Measurements from ENCODE around the gene RYR2.
A peak's percentile ranks its signal among the peaks of the same experiment; 100 is the strongest.

RYR2 gene

DNA sequence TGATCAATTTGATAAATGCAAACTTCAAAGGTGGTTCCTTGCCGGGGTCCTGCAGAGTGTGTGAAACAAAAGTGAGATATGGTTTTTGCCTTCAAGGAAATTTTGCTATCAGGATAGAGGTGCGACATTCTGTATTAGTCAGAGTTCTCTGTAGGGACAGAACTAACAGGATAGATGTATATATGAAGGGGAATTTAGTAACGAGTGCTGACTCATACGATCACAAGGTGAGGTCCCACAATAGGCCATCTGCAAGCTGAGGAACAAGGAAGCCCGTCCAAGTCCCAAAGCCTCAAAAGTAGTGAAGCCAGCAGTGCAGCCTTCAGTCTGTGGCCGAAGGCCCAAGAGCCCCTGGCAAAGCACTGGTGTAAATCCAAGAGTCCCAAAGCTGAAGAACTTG is 157.0 kb downstream of the RYR2 start:
- TF ChIP-seq, protein P1, sequence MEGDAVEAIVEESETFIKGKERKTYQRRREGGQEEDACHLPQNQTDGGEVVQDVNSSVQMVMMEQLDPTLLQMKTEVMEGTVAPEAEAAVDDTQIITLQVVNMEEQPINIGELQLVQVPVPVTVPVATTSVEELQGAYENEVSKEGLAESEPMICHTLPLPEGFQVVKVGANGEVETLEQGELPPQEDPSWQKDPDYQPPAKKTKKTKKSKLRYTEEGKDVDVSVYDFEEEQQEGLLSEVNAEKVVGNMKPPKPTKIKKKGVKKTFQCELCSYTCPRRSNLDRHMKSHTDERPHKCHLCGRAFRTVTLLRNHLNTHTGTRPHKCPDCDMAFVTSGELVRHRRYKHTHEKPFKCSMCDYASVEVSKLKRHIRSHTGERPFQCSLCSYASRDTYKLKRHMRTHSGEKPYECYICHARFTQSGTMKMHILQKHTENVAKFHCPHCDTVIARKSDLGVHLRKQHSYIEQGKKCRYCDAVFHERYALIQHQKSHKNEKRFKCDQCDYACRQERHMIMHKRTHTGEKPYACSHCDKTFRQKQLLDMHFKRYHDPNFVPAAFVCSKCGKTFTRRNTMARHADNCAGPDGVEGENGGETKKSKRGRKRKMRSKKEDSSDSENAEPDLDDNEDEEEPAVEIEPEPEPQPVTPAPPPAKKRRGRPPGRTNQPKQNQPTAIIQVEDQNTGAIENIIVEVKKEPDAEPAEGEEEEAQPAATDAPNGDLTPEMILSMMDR (IDR thresholded peaks at IDR 0.05; ENCODE audit: low read depth, low read length), result no peak
- in situ Hi-C loops (cut with HindIII; ENCODE audit: low sequenced_read_pairs), result no loop called here
- H3K4me3 ChIP-seq (ENCODE audit: low read depth, low read length), result no peak overlapping the region
- no peak for DNase-seq (ENCODE audit: low read depth, low spot score)

DNA sequence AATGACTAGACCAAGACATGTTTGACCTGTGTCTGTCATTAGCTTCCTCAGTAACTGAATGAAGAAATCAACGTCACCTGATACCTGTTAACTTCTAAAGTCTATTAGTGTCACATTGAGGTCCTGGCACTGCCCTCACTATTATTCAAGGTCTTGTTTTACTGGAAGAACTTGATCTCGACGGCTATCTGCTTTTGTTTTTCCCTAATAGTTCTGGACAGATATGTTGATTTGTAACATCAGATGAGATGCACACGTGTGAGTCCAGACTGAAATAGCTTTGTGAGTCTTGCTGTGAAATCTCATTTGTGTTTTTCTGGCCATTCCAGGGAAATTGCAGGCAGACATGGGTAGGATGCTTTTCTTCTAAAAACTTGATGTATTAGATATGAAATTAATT is 159.2 kb downstream of the RYR2 start:
- DNase-seq (ENCODE audit: low read depth, low spot score), result no peak
- H3K4me3 ChIP-seq (ENCODE audit: low read depth, low read length), result no peak overlapping the region
- in situ Hi-C loops (cut with HindIII; ENCODE audit: low sequenced_read_pairs), result no loop called here
- TF ChIP-seq, protein P1 (IDR thresholded peaks at IDR 0.05; ENCODE audit: low read depth, low read length), result no peak

DNA sequence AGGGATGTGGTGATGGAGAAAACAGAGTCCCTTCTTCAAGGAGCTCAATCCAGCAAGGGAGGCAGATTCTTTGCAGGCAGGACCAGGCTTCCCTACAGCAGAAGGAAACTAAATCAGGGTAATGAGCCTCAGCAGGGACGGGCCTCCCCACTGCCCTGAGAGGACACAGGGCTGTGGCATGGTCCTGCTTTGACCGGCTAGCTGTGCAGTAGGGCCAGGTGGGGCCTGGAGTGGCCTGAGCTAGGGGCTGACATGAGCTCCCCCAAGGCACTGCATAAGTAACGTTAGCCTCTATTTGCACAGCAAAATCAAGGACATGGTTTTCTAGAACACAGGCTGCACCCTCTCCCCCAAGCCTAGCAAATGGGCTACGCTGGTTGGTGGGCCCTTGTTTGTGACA is 162.9 kb downstream of the RYR2 start:
- in situ Hi-C loops (cut with HindIII; ENCODE audit: low sequenced_read_pairs), result no loop called here
- DNase-seq (ENCODE audit: low read depth, low spot score), result no peak
- TF ChIP-seq, protein P1 (IDR thresholded peaks at IDR 0.05; ENCODE audit: low read depth, low read length), result no peak
- no peak overlapping the region for H3K4me3 ChIP-seq (ENCODE audit: low read depth, low read length)

DNA sequence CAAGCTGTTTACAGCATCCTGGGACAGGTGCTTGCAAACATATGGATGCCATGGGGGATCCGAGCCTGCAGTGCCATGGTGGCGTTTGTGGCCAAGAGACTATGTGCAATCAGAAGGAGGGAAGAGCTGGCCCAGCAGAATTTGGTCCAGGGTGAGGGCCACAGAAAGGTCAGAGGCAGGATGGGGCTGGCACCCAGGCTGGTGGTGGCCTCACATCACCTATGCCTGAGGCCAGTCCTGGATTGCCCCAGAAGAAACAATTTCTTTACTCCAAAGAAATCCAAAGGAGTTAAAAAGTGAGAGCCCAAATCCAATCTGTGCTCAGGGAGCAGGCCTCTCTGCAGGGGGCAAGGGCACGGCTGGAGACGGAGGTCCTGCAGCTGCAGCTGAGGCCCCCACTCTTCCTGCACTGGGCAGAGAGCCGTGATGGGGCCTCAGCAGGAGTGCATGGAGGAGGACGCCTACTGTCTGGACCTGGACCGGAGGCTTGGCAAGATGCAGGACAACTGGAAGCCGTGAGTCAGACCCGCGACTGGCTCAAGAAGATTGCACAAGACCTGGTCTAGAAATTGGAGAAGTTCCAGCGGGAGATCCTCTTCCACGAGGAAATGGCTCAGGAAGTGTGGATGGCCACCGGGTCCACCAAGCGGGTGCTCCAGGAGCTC is 163.5 kb downstream of the RYR2 start:
- TF ChIP-seq, protein P1 (IDR thresholded peaks at IDR 0.05; ENCODE audit: low read depth, low read length), result no peak
- H3K4me3 ChIP-seq (ENCODE audit: low read depth, low read length), result no peak overlapping the region
- DNase-seq (ENCODE audit: low read depth, low spot score), result peak; percentile 6
- in situ Hi-C loops (cut with HindIII; ENCODE audit: low sequenced_read_pairs), result no loop called here

DNA sequence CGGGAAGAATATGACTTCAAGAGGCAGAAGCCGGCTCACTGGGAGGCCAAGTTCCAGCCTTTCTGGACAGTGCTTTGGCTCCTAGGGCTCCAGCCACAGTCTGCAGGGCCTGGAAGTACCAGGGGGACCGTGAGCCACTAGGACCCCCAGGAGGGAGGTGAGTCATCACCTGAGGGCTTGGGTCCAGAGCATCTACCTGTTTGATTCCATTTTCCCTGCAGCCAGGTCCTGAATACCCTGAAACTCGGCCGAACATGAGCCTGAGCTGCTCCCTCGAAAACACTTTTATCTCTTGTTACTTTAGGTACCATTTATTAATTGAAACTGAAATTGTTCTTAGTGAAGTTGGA is 164.1 kb downstream of the RYR2 start:
- DNase-seq (ENCODE audit: low read depth, low spot score), result no peak
- no peak overlapping the region for H3K4me3 ChIP-seq (ENCODE audit: low read depth, low read length)
- TF ChIP-seq, protein P1 (IDR thresholded peaks at IDR 0.05; ENCODE audit: low read depth, low read length), result no peak
- in situ Hi-C loops (cut with HindIII; ENCODE audit: low sequenced_read_pairs), result no loop called here

DNA sequence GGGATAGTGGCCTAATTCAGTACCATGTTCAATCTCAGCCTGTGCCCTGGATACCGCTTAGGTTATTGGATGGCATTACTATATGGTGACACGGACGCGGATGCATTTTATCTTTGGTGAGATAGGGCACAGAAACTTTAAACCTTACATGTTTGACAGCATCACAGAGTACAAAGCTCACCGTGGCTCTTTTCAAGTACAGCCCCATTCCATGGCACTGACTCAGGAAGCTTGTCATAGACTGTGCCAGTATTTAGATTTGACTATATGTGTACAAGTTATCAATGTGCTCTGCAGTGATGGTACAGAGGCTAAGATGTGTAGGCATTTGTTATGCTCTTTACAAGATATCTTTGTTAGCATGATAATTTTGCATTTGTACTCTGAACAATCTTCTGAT is 169.0 kb downstream of the RYR2 start:
- H3K4me3 ChIP-seq (ENCODE audit: low read depth, low read length), result no peak overlapping the region
- in situ Hi-C loops (cut with HindIII; ENCODE audit: low sequenced_read_pairs), result no loop called here
- TF ChIP-seq, protein P1 (IDR thresholded peaks at IDR 0.05; ENCODE audit: low read depth, low read length), result no peak
- no peak for DNase-seq (ENCODE audit: low read depth, low spot score)

DNA sequence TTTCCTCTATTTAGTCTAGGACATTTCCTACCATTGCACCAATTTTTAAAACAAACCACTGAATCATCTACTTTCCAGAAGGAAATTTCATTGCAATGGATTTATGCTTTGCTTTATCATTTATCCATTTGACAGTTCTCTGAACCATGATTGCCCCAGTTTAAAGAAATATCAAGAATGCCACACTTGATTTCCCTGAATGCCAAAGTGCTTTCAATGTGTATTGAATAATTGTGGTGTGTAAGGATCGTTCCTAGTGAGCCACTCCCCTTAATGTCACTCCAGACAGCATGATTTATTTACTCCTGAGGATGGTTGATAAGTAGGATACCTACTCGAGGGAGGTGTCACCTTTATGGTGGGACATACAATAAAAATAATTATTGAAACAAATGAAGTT is 169.6 kb downstream of the RYR2 start:
- TF ChIP-seq, protein P1 (IDR thresholded peaks at IDR 0.05; ENCODE audit: low read depth, low read length), result no peak
- no peak for DNase-seq (ENCODE audit: low read depth, low spot score)
- no peak overlapping the region for H3K4me3 ChIP-seq (ENCODE audit: low read depth, low read length)
- in situ Hi-C loops (cut with HindIII; ENCODE audit: low sequenced_read_pairs), result no loop called here

All from astrocyte of the spinal cord (primary cell).